RPMI8226 (cell line): ENCODE data around the gene CNN1.

ENCODE experiments used
- DNase-seq: peaks from one replicate; pipeline ENCODE4 v3.0.0-alpha.2; 2015

CNN1 gene

GRCh38 chr19:11538232-11539036 is at the start of gene CNN1:
CNN1 (plus strand) TSS chr19:11538851; CDS start chr19:11538928, 77 bp downstream.
- no peak for DNase-seq

- DNase-seq, result no peak
Measured at GRCh38 chr19:11489378-11489777, 49.3 kb upstream of the CNN1 start.

GRCh38 chr19:11494634-11495285 is 43.9 kb upstream of the CNN1 start:
- no peak for DNase-seq

- DNase-seq, result no peak
Measured at GRCh38 chr19:11495481-11495880, 43.2 kb upstream of the CNN1 start.

GRCh38 chr19:11495885-11496284 is 42.8 kb upstream of the CNN1 start:
- no peak for DNase-seq

GRCh38 chr19:11496391-11497163 is 42.1 kb upstream of the CNN1 start:
- peak; percentile 78 for DNase-seq

- DNase-seq, result no peak
Measured at GRCh38 chr19:11499220-11499726, 39.4 kb upstream of the CNN1 start.

- DNase-seq, result no peak
Measured at GRCh38 chr19:11499890-11500420, 38.7 kb upstream of the CNN1 start.

- no peak for DNase-seq
Measured at GRCh38 chr19:11504502-11505031, 34.1 kb upstream of the CNN1 start.

GRCh38 chr19:11505032-11505503 is 33.6 kb upstream of the CNN1 start:
- DNase-seq, result peak; percentile 98

- peak; percentile 98 for DNase-seq
Measured at GRCh38 chr19:11505504-11506100, 33.0 kb upstream of the CNN1 start, which contains the start of gene ZNF653. ZNF653 (minus strand) TSS chr19:11505839; CDS start chr19:11505786, 53 bp downstream.

- peak; percentile 19 for DNase-seq
Measured at GRCh38 chr19:11506101-11506555, 32.5 kb upstream of the CNN1 start.

- no peak for DNase-seq
Measured at GRCh38 chr19:11506967-11507366, 31.7 kb upstream of the CNN1 start.

- no peak for DNase-seq
Measured at GRCh38 chr19:11507370-11508078, 31.1 kb upstream of the CNN1 start.

GRCh38 chr19:11510444-11510843 is 28.2 kb upstream of the CNN1 start:
- DNase-seq, result no peak

GRCh38 chr19:11513946-11514345 is 24.7 kb upstream of the CNN1 start:
- DNase-seq, result no peak

- DNase-seq, result no peak
Measured at GRCh38 chr19:11519138-11519537, 19.5 kb upstream of the CNN1 start.

GRCh38 chr19:11528551-11529341 is 9.9 kb upstream of the CNN1 start, which contains the start of gene ECSIT:
ECSIT (minus strand) TSS chr19:11529134; CDS start chr19:11519170, 9,964 bp downstream.
- peak; percentile 98 for DNase-seq

GRCh38 chr19:11530432-11530831 is 8.2 kb upstream of the CNN1 start:
- DNase-seq, result peak; percentile 80

- no peak for DNase-seq
Measured at GRCh38 chr19:11534538-11534937, 4.1 kb upstream of the CNN1 start.
